Trophoblast cell (in vitro differentiated cells and primary cell): ENCODE measurements around the gene TNFSF13B.

Experiments used
- DNase-seq, 2 donors: peaks; one replicate each; pipeline ENCODE4 v3.0.0-alpha.2; 2016
- H2AFZ ChIP-seq: 2 replicates; pipeline ENCODE4 v1.6.1; 2013; ENCODE audit warnings: low read length, moderate library complexity, mild to moderate bottlenecking; ENCODE audit not compliant: insufficient read depth, poor library complexity
- H2AK5ac ChIP-seq: 2 replicates; pipeline ENCODE4 v1.6.1; 2013; ENCODE audit warnings: mild to moderate bottlenecking, low read length
- H2BK120ac ChIP-seq: 2 replicates; pipeline ENCODE4 v1.6.1; 2013; ENCODE audit warnings: low read length, mild to moderate bottlenecking, moderate library complexity; ENCODE audit not compliant: insufficient read depth, poor library complexity
- H2BK12ac ChIP-seq: 2 replicates; pipeline ENCODE4 v1.6.1; 2013; ENCODE audit warnings: mild to moderate bottlenecking, low read length, moderate library complexity
- H2BK5ac ChIP-seq: 2 replicates; pipeline ENCODE4 v1.6.1; 2013; ENCODE audit warnings: low read length, low read depth, moderate library complexity, mild to moderate bottlenecking; ENCODE audit not compliant: poor library complexity
- H3K14ac ChIP-seq: 2 replicates; pipeline ENCODE4 v1.6.1; 2013; ENCODE audit warnings: mild to moderate bottlenecking, low read length
- H3K18ac ChIP-seq: 2 replicates; pipeline ENCODE4 v1.6.1; 2013; ENCODE audit warnings: mild to moderate bottlenecking, low read length
- H3K23ac ChIP-seq: 2 replicates; pipeline ENCODE4 v1.6.1; 2013; ENCODE audit warnings: low read length
- H3K27ac ChIP-seq: 2 replicates; pipeline ENCODE4 v1.5.1; 2013; ENCODE audit warnings: low read depth, mild to moderate bottlenecking, inconsistent platforms, low read length, moderate library complexity
- H3K27me3 ChIP-seq: 2 replicates; pipeline ENCODE4 v1.6.1; 2013; ENCODE audit warnings: inconsistent platforms, mild to moderate bottlenecking, low read length, moderate library complexity; ENCODE audit not compliant: insufficient read depth
- H3K36me3 ChIP-seq, 2 experiments: 1 replicate in 1 of 2; 2 replicates in 1 of 2; pipeline ENCODE4 v1.6.1; 2013; ENCODE audit warnings: low read length in 2 of 2, mild to moderate bottlenecking in 2 of 2, moderate library complexity in 1 of 2; ENCODE audit not compliant: insufficient read depth in 2 of 2, control insufficient read depth in 1 of 2
- H3K4ac ChIP-seq: 2 replicates; pipeline ENCODE4 v1.6.1; 2013; ENCODE audit warnings: low read depth, mild to moderate bottlenecking, low read length, moderate library complexity
- H3K4me1 ChIP-seq, 2 experiments: 1 replicate in 1 of 2; 2 replicates in 1 of 2; pipeline ENCODE4 v1.6.1; 2013; ENCODE audit warnings: low read length in 2 of 2, mild to moderate bottlenecking in 2 of 2, moderate library complexity in 1 of 2; ENCODE audit not compliant: insufficient read depth in 2 of 2, control insufficient read depth in 1 of 2
- H3K4me2 ChIP-seq: 2 replicates; pipeline ENCODE4 v1.6.1; 2013; ENCODE audit warnings: inconsistent platforms, mild to moderate bottlenecking, low read length, moderate library complexity
- H3K4me3 ChIP-seq: 2 replicates; pipeline ENCODE4 v1.5.1; 2013; ENCODE audit warnings: mild to moderate bottlenecking, low read depth, low read length, inconsistent platforms
- H3K79me1 ChIP-seq: one replicate; pipeline ENCODE4 v1.6.1; 2013; ENCODE audit warnings: low read length
- H3K79me2 ChIP-seq: 2 replicates; pipeline ENCODE4 v1.6.1; 2013; ENCODE audit warnings: low read length, mild to moderate bottlenecking; ENCODE audit not compliant: control insufficient read depth, insufficient read depth, poor library complexity
- H3K9ac ChIP-seq: 2 replicates; pipeline ENCODE4 v1.6.1; 2013; ENCODE audit warnings: mild to moderate bottlenecking, low read length
- H3K9me3 ChIP-seq: 2 replicates; pipeline ENCODE4 v1.6.1; 2013; ENCODE audit warnings: low read depth, mild to moderate bottlenecking, control low read depth, inconsistent platforms, low read length; ENCODE audit not compliant: insufficient read depth
- H4K12ac ChIP-seq: 2 replicates; pipeline ENCODE4 v1.6.1; 2013; ENCODE audit warnings: low read depth, mild to moderate bottlenecking, low read length, moderate library complexity
- H4K8ac ChIP-seq: 2 replicates; pipeline ENCODE4 v1.6.1; 2013; ENCODE audit warnings: low read depth, mild to moderate bottlenecking, low read length, moderate library complexity
- H4K91ac ChIP-seq: one replicate; pipeline ENCODE4 v1.6.1; 2013; ENCODE audit warnings: low read depth, mild to moderate bottlenecking, low read length, moderate library complexity
- WGBS: extraction: QIAGEN DNeasy Blood & Tissue Kit; methylation state at CpG from one replicate; pipeline ENCODE4 v1.1.7; 2013; ENCODE audit warnings: missing lambda C conversion rate; ENCODE audit not compliant: insufficient read length, insufficient coverage; ENCODE audit errors: extremely low coverage; 5-methylcytosine and 5-hydroxymethylcytosine counted together

TNFSF13B gene

GRCh38 chr13:108342369-108343289 lies 73.1 kb downstream of the TNFSF13B start:
- H2BK120ac ChIP-seq = no peak overlapping the region
- no peaks in the 10 kb centered on the region for H3K79me1 ChIP-seq
- H3K4me1 ChIP-seq = no peaks in the 10 kb centered on the region
- no peak overlapping the region for H2BK5ac ChIP-seq
- no peak overlapping the region for H3K14ac ChIP-seq
- H3K4ac ChIP-seq = no peak overlapping the region
- H3K79me2 ChIP-seq = no peaks in the 10 kb centered on the region
- no peak overlapping the region for H3K9ac ChIP-seq
- H4K12ac ChIP-seq = no peak overlapping the region
- H3K4me3 ChIP-seq = no peak overlapping the region
- no peak overlapping the region for H3K4me2 ChIP-seq
- H4K8ac ChIP-seq = no peak overlapping the region
- H2AK5ac ChIP-seq = no peak overlapping the region
- no peaks in the 10 kb centered on the region for H3K27me3 ChIP-seq
- no peaks in the 10 kb centered on the region for H3K36me3 ChIP-seq
- peak in 1 of 2 donors; percentile 28 for DNase-seq
- WGBS = no CpG with 5 or more reads among the region's 7 CpGs
- no peak overlapping the region for H3K27ac ChIP-seq
- no peak overlapping the region for H2BK12ac ChIP-seq
- no peak overlapping the region for H3K18ac ChIP-seq
- no peak overlapping the region for H3K23ac ChIP-seq
- no peaks in the 10 kb centered on the region for H3K9me3 ChIP-seq
- no peak overlapping the region for H4K91ac ChIP-seq
- H2AFZ ChIP-seq = no peak overlapping the region

- no peak overlapping the region for H2BK120ac ChIP-seq
- no peaks in the 10 kb centered on the region for H3K36me3 ChIP-seq
- no peak overlapping the region for H3K4ac ChIP-seq
- H3K23ac ChIP-seq = no peak overlapping the region
- no peak overlapping the region for H3K27ac ChIP-seq
- DNase-seq = no peak
- H3K4me1 ChIP-seq = no peaks in the 10 kb centered on the region
- no peak overlapping the region for H2BK5ac ChIP-seq
- no CpG with 5 or more reads among the region's 10 CpGs for WGBS
- H3K79me2 ChIP-seq = no peaks in the 10 kb centered on the region
- no peak overlapping the region for H3K4me2 ChIP-seq
- no peak overlapping the region for H3K14ac ChIP-seq
- H3K4me3 ChIP-seq = no peak overlapping the region
- no peak overlapping the region for H4K12ac ChIP-seq
- no peak overlapping the region for H4K91ac ChIP-seq
- no peak overlapping the region for H2AK5ac ChIP-seq
- no peak overlapping the region for H2AFZ ChIP-seq
- no peak overlapping the region for H4K8ac ChIP-seq
- H2BK12ac ChIP-seq = no peak overlapping the region
- no peaks in the 10 kb centered on the region for H3K79me1 ChIP-seq
- no peaks in the 10 kb centered on the region for H3K27me3 ChIP-seq
- H3K18ac ChIP-seq = no peak overlapping the region
- no peak overlapping the region for H3K9ac ChIP-seq
- no peaks in the 10 kb centered on the region for H3K9me3 ChIP-seq
These were observed 75.5 kb downstream of the TNFSF13B start for GRCh38 chr13:108345016-108345415.

GRCh38 chr13:108346376-108346775 lies 76.9 kb downstream of the TNFSF13B start:
- no CpG with 5 or more reads among the region's 8 CpGs for WGBS
- no peak for DNase-seq
- Histone ChIP-seq H2AK5ac (no peak overlapping the region), H3K4me2 (no peak overlapping the region), H3K18ac (no peak overlapping the region), H3K14ac (no peak overlapping the region), H3K79me2 (no peaks in the 10 kb centered on the region), H4K8ac (no peak overlapping the region), H3K4me1 (no peaks in the 10 kb centered on the region), H2BK12ac (no peak overlapping the region), H3K36me3 (no peaks in the 10 kb centered on the region), H2BK120ac (no peak overlapping the region), H2BK5ac (no peak overlapping the region), H3K27me3 (no peaks in the 10 kb centered on the region), H3K27ac (no peak overlapping the region), H3K4me3 (no peak overlapping the region), H3K9me3 (no peaks in the 10 kb centered on the region), H4K91ac (no peak overlapping the region), H4K12ac (no peak overlapping the region), H3K4ac (no peak overlapping the region), H3K23ac (no peak overlapping the region), H3K79me1 (no peaks in the 10 kb centered on the region), H3K9ac (no peak overlapping the region), H2AFZ (no peak overlapping the region)

DNA sequence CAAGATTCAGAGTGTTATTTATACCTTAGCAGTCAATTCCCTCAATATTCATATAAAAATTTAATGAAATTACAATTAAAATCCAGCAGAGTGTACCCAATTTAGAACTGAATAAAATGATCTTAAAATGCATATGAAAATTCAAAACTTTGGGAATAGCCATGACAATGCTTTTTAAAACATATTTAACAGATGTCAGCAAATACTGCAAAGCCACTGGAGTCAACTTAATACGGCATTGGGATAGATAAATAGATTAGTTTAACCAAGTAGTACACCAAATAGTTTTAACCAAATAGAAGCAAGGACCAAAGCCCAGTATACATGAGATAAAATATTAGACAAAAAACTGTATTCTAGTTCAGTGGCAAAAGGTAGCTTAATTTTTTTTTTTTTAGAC lies 79.8 kb downstream of the TNFSF13B start:
- DNase-seq = no peak
- Histone ChIP-seq H3K4me2 (no peak overlapping the region), H3K9ac (no peak overlapping the region), H3K4me1 (no peaks in the 10 kb centered on the region), H2BK120ac (no peak overlapping the region), H2BK12ac (no peak overlapping the region), H2BK5ac (no peak overlapping the region), H3K27ac (no peak overlapping the region), H2AK5ac (no peak overlapping the region), H3K36me3 (no peaks in the 10 kb centered on the region), H4K91ac (no peak overlapping the region), H3K79me2 (no peaks in the 10 kb centered on the region), H3K14ac (no peak overlapping the region), H4K12ac (no peak overlapping the region), H2AFZ (no peak overlapping the region), H4K8ac (no peak overlapping the region), H3K23ac (no peak overlapping the region), H3K4me3 (no peak overlapping the region), H3K4ac (no peak overlapping the region), H3K18ac (no peak overlapping the region), H3K27me3 (no peaks in the 10 kb centered on the region), H3K79me1 (no peaks in the 10 kb centered on the region), H3K9me3 (no peaks in the 10 kb centered on the region)
- WGBS = no CpG with 5 or more reads among the region's 1 CpG
